NCI-H2196 treated with DMSO at 0.1 percent for 48 hours (cell line): Measurements from ENCODE around the gene IL18R1.

Source experiments
- DNase-seq: peaks from one replicate; lab custom pipeline; 2025; ENCODE audit not compliant: unreplicated experiment; lab: John Stamatoyannopoulos, UW

Gene IL18R1

GRCh38 chr2:102432386-102432785 is 76.8 kb downstream of the IL18R1 start:
- DNase-seq, result no peak

GRCh38 chr2:102433973-102434654 is 78.5 kb downstream of the IL18R1 start:
- DNase-seq, result no peak

DNA sequence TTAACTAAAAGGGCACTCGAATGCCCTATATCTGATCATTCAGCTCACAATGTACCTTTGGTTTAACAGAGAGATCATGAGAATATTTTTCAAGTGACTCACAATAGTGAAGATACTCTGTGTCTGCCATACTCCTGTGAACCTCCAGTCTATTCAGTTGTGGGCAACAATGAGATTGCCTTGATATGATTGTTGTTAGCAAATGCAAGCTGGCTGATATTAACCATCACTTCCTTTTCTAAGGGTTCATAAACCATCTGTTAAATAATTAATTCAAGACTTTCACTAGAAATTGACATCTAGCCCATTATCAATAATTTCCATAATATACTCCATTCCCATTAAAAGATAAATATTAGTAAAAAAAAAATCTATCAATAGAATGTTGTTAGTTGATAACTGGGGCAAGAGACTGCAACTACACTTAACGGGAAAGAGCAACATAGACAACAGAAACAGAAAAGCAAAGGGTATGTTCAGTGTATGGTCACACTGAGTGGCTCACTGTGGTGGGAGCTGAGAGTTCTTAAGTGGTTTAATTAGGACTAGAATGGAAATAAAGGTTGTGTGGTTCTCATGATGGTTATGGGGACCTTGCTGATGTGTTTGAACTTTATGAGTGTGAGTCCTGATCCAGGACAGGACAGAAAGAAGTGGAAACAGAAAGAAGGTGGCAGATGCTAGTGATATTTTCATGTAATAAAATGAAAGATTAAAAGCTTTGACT is 79.2 kb downstream of the IL18R1 start:
- DNase-seq, result no peak

DNA sequence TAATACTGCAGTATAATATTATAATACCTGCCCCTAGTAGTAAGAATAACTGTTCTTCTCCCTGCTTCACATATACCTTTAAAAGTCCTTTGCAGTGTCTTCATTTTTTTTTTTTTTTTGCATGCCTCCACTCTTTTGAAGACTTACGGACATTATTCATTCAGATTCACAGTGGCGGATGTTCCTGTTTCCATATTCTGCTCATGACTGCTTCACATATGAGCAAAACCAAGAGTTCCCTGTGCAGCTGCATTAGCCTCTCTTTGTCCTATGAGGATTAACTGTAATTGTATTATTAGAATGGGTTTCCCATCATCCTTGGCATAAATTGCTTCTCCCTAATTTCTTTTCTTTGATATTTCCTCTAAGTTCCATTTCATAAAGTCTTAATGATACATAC is 80.1 kb downstream of the IL18R1 start:
- no peak for DNase-seq

DNA sequence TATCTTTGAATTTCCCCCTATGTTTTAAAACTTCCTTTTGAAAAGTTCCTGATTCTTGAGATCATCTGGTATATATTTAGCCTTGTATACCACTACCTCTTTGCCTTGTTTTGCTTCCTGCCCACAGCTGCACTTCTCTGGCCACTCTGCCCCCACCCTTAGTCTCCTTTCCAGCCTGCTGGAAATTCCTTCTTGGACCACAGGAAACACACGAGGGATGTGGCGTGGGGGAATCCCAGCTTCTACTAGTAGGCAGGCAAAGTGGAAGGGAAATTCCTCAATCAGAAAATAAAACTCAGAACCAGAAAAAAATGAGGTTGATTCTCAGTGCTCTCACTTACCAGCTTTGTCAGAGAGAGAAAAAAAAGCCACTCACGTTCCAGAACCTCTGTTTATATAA is 80.7 kb downstream of the IL18R1 start:
- no peak for DNase-seq

- no peak for DNase-seq
Observed at GRCh38 chr2:102437122-102437521, 81.5 kb downstream of the IL18R1 start.

- no peak for DNase-seq
Observed at GRCh38 chr2:102438111-102438510, 82.5 kb downstream of the IL18R1 start.

DNA sequence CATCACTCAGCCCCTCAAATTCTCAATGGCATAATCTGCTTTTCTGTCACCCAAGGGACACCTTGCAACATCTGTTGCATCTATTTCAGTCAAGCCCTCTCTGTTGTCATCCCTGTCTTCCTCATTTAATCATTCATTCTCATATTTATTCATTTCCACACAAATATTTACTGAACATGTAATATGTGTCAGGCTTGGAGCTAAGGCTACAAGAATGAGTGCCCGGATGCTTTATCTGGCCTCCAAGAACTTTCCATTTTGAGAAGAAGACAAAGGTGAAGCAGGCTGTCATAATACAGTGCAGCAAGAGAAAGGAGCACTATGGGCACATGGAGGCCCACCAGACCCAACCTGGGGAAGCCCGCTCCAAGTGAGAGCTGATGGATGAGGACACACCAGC is 83.0 kb downstream of the IL18R1 start:
- DNase-seq, result no peak

DNA sequence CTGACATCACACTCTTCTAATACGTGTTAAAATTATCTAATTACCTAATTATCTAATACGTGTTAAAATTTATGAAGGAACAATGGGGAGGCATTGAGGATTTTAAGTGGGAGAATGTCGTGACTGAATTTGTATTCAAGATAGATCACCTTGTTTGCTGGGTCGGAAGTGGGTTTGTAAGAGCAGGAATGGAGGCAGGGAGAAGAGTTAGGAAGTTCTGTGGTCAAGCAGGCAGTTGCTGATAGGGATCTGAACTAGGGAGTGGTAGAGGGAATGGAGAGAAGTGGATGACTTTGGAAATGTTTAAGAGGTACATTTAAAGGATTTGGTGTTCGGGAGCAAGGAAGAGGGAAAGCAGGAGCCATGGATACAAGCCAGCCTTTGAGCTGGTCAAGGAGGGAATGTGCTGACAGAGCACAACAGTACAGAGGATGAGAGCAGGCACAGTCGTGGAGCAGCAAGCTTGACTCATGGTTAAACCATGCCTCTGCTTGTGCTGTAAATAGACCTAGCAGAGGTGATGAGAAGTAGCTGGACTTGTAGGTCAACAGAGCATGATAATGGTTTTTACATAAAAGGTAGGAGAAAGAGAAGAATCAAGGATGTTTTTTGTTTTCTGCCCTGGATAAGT is 83.6 kb downstream of the IL18R1 start:
- no peak for DNase-seq

- no peak for DNase-seq
Observed at GRCh38 chr2:102442967-102443828, 87.6 kb downstream of the IL18R1 start.

DNA sequence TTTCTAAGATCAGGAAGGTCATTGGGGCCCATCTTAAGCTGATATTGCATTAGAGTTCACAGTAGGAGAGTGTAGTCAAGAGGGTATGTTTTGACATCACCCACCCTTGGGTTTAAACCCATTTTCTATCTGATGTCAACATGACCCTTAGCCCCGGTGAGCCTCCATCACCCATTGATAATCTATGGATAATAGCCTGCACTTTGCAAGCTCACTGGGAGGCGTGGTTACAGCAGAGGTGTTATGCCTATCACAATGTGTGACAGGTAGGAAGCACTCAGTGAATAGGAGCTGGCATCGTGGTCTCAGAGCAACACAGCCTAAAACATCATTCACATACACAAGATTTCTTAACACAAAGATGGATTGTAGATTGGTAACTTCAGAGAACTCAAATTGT is 88.6 kb downstream of the IL18R1 start:
- no peak for DNase-seq

- no peak for DNase-seq
Observed at GRCh38 chr2:102446936-102447335, 91.3 kb downstream of the IL18R1 start.
